ENCODE measurements around the gene TRIM26.

- TF ChIP-seq CTCF (IDR thresholded peaks at IDR 0.05) (no peak), POLR2AphosphoS5 (IDR thresholded peaks at IDR 0.05) (no peak)
These were observed 46.9 kb upstream of the TRIM26 start for GRCh38 chr6:30260036-30260504.

Measured in transverse colon (tissue), 4 donors.